ENCODE results near the gene CARS2.
"Not testable (repeated sequence)": the region's sequence is repeated elsewhere in the genome, so short reads cannot be mapped to it uniquely, and the experiment has no call there.

Gene CARS2

GRCh38 chr13:110618780-110619179 lies 87.1 kb downstream of the CARS2 start:
- no peak for DNase-seq (ENCODE audit: low read depth, low spot score)

DNA sequence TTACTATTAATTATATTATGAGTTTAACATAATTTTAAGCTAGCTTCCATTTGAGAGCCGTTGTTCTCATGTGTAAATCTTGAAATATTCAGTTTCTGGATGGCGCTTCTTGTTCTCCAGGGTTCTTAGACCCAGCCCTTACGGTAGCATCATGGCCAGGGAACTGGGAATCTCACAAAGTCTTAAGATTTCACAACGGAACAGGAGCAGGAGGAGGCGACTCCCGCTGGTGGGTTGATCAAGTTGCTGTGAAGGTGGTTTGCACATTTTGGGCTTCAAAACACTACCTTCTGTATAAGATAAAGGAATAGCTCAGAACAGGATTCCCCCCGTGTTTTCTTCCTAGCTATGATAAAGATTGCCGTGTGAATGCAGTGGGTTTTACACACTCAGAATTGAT lies 87.7 kb downstream of the CARS2 start:
- no peak for DNase-seq (ENCODE audit: low read depth, low spot score)

DNA sequence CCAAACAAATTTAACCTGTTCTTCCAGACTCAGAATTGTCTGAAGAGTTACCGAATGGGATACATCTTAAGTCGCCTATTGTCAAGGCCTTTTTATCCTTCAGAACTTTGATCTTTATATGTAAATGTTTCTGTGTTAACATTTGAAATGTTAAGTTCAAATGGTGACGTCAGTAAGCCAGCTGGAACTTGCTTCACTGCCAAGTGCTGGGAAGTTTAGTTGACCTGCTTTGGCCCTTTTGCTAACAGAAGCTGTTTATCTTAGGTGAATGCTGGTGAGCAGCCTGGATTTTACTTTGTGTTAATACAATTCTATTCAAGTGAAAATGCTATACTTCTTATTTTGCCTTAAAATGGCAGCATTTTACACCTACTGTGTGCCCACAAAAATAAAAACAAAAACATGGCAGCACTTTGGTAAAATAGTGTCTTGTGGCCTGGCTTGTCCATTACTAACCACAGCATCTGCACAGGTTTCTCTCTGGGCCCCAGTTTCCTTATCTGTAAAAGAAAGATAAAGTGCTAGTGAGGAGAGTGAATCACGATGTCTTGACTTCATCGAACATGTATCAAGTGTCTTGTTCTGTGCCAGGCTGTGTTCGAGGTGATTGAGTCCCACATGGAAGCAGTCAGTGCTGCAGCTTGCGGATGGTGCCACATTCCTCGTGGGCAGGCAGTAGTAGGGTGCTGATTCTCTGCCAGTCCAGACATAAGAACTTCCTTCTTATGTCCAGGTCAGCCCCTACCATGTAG lies 88.4 kb downstream of the CARS2 start:
- no peak for DNase-seq (ENCODE audit: low read depth, low spot score)

DNA sequence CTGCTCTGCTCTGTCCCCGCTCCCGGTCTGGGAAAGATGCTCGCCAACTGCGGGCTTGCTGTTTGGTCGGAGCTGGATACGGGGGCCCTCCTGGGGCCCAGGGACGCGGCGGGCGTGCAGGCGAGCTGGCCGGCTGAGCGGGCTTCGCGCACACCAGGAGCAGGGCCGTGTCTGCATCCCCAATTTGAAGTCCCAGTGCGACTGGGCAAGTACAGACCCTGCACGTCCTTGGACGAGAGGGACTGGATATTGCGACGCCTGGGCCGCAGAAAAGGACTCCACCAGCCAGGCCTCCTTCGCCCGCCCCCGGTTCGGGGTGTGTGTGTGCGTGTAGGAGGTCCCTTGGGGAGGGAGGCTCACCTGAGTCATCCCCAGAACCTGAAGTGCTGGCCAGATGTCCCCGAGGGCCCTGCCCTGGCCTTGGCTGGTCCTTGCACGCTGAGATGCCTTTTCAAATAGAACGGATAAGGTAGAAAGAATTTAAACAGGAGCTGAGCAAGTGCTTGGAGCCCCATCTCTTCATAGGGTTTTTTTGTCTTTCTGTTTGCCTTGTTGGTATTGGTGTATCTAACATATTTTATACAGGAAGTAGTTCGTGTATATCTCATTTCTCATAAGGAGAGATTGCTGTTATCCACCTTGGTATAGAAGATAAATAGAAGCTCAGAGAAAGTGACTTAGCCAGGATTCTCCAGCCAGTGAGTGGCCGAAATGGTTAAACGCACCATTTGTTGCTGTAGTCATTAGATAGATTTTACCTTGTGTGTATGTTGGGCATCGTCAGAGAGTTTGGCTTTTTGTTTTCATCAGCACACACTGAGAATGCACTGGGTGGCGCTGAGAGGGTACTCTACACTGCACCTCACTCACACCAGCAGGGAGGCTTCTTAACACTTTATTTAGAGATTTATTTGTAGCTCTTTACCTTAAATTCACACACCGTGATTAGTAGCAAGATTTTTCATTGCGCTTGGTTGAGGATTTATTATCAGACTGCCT lies 89.5 kb downstream of the CARS2 start:
- DNase-seq (ENCODE audit: low read depth, low spot score): no peak

DNA sequence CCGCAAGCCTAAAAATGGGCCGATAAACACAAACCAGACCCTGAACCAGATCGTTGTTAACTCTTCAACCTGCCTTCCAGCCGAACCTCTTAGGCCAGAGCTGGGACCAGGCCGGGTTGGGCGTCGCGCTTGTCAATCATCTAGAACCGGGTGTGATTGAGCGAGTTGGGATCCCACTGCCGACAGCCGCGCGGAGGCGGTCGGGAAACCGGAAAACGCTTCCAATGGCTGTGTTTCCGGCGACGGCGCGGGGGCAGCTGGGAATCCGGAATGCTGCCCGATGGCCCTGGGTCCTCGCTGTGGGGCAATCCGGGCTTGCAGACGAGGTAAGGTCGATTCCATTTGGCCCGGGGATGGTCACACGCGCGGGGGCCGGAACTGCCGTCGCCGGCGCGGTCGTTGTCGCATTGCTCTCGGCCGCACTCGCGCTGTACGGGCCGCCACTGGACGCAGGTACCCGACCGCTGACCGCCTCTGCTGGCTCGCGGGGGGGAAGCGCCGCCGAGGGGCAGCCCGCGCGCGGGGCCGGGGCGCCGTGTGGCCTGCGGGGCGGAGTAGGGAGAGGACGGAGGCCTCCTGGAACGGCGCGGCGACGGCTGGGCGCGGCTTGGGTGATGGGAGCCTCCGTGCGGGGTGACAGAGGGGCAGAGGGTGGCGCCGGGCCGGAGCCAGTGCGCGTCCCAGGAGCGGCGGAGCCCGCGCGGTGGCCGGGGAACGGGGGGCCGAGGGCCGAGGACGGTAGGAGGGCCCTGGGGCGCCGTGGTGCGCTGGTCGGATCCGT lies 90.4 kb downstream of the CARS2 start, which contains the start of gene NAXD:
Gene NAXD (plus strand): TSS at position 224 of the 781 bp plus-strand sequence. CDS start 57 bp downstream, at position 281.
- peak; percentile 67 for DNase-seq (ENCODE audit: low read depth, low spot score)

DNA sequence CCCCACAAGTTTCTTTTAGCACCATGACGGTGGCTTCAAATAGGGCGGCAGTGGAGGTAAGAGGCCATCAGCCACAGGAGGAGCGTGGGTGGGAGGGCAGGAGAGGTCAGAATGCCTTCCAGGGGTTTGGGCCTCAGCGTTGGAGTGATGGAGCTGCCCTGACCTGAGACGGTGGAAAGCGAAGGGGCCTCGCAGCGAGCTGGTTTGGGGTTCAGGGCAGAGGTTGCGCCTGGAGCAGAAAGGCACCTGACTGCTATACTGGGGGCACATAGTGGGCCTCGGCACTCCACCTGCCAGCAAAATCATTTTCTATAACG lies 91.0 kb downstream of the CARS2 start:
- no peak for DNase-seq (ENCODE audit: low read depth, low spot score)

- no peak for DNase-seq (ENCODE audit: low read depth, low spot score)
Measured at GRCh38 chr13:110610955-110611595, 94.8 kb downstream of the CARS2 start.

DNA sequence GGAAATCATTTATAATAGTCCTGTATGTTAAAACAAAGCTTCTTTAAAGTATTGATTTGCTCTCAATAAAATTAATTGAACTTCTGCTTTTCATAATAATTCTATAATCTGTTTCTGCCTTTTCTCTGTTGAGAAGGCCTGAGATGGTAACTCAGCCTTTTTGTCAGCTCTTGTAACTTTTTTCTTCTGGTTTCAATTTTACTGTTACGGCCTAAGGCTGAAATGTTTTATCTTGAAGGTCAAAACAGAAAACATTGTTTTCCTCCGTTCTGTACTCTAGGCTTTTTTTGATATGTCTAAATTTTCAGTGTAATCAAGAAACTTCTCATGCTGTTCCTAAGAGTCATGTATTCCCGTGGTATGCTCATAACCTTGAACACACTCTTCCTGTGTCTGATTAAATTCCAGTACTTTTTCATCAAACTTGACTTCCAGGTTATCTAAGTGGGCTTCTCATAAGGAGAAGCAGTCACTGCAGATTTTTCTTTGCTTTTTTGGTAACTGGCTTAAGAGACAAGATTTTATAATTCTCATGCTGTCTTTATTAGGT lies 98.2 kb downstream of the CARS2 start:
- no peak for DNase-seq (ENCODE audit: low read depth, low spot score)

GRCh38 chr13:110606281-110606680 lies 99.6 kb downstream of the CARS2 start:
- DNase-seq (ENCODE audit: low read depth, low spot score): not testable (repeated sequence)

GRCh38 chr13:110605132-110605531 lies 100.8 kb downstream of the CARS2 start:
- no peak for DNase-seq (ENCODE audit: low read depth, low spot score)

DNA sequence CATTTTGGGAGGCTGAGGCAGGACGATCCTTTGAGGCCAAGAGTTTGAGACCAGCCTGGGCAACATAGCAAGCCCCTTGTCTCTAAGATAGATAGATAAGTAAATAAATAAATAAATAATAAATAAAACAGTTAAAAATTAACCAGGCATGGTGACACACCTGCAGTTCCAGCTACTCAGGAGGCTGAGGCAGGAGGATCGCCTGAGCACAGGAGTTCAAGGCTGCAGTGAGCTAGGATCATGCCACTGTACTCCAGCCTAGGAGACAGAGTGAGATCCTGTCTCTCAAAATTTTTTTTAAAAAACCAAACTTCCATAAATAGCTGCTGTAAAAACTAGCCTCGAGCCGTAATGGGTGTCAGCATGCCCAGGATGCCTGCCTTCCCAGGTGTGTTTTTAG lies 104.9 kb downstream of the CARS2 start:
- no peak for DNase-seq (ENCODE audit: low read depth, low spot score)

- DNase-seq (ENCODE audit: low read depth, low spot score): no peak
Measured at GRCh38 chr13:110600261-110600819, 105.6 kb downstream of the CARS2 start.

GRCh38 chr13:110597041-110597689 lies 108.8 kb downstream of the CARS2 start:
- DNase-seq (ENCODE audit: low read depth, low spot score): no peak

GRCh38 chr13:110593430-110594130 lies 112.3 kb downstream of the CARS2 start:
- DNase-seq (ENCODE audit: low read depth, low spot score): no peak

- no peak for DNase-seq (ENCODE audit: low read depth, low spot score)
Measured at GRCh38 chr13:110592665-110593064, 113.3 kb downstream of the CARS2 start.
